WERI-Rb-1 (cell line): ENCODE measurements around the gene CRACR2A.

Source experiments
- DNase-seq: peaks from one replicate; pipeline ENCODE4 v3.0.0-alpha.2; 2020
- H3K27ac ChIP-seq: fragments of 250-450 bp; sonication (Bioruptor Pico); 2 replicates; pipeline ENCODE4 v1.5.1; 2020; ENCODE audit warnings: mild to moderate bottlenecking, moderate library complexity
- H3K27me3 ChIP-seq: fragments of 250-450 bp; sonication (Bioruptor Pico); 2 replicates; pipeline ENCODE4 v1.5.1; 2021; ENCODE audit warnings: mild to moderate bottlenecking, low read depth, moderate library complexity; ENCODE audit not compliant: insufficient read depth, severe bottlenecking
- H3K36me3 ChIP-seq: fragments of 250-450 bp; sonication (Bioruptor Pico); 2 replicates; pipeline ENCODE4 v1.5.1; 2020; ENCODE audit warnings: mild to moderate bottlenecking, moderate library complexity
- H3K4me3 ChIP-seq: 2 replicates; pipeline ENCODE4 v1.5.1; 2011; ENCODE audit warnings: low read depth, mild to moderate bottlenecking, control low read depth, low read length
- H3K9me3 ChIP-seq: fragments of 250-450 bp; sonication (Bioruptor Pico); 2 replicates; pipeline ENCODE4 v1.5.1; 2021; ENCODE audit warnings: mild to moderate bottlenecking, moderate library complexity; ENCODE audit not compliant: severe bottlenecking
- CTCF ChIP-seq: IDR thresholded peaks from 2 replicates; pipeline ENCODE4 v1.5.1; 2011; ENCODE audit warnings: low read depth, mild to moderate bottlenecking, control low read depth, inconsistent platforms, low read length

Gene CRACR2A

DNA sequence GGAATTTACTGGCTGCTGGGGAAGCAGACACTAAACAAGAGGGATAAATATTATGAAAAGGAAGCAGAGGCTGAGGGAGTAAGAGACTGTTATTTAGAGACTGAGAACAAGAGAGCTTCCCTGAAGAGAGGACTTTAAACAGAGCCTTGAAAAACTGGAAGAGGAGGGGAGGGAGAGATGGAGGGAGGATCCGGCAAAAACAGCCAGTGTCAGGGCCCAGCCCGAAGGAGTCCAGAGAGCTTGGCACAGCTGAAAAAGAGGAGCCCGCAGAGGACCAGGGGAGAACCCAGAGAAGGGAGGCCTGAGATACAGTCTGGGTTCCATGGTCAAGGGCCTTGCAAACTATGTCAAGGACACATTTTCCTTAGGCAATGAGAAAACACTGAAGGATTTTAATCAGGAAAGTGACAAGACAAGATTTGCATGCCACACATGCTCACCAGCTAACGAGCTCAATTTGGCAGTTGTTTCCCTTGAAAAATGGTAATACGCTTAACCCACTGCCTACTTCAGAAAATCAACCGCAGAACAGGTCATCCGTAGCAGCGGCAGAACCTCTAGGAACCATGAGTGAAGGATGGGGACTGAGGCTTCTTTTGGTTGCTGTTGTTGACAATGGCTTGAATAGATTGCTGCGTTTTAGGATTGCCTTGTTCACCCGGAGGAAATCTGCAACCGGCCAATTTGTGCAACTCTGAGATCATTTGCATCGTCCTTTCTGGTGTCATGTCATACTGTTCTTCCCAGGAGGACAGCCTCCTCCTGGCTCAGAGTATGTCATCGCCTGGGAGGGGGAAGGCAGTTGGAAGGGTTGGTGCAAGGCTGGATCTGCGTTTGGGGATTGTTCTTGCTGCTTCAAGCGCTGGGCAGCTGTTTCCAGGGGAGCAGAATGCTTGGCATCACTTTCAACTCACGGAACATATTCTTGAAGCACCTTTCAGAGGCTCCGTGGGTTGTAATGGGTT is 153.7 kb downstream of the CRACR2A start:
- no peak overlapping the region for H3K27ac ChIP-seq
- TF ChIP-seq CTCF, result no peak
- no peaks in the 10 kb centered on the region for H3K27me3 ChIP-seq
- no peaks in the 10 kb centered on the region for H3K36me3 ChIP-seq
- no peak overlapping the region for H3K4me3 ChIP-seq
- no peak for DNase-seq
- no peaks in the 10 kb centered on the region for H3K9me3 ChIP-seq

- DNase-seq, result no peak
- H3K27me3 ChIP-seq, result no peaks in the 10 kb centered on the region
- no peaks in the 10 kb centered on the region for H3K36me3 ChIP-seq
- no peak overlapping the region for H3K4me3 ChIP-seq
- no peaks in the 10 kb centered on the region for H3K9me3 ChIP-seq
- H3K27ac ChIP-seq, result no peak overlapping the region
- TF ChIP-seq CTCF, result no peak
These were observed 155.2 kb downstream of the CRACR2A start for GRCh38 chr12:3597526-3598210.

DNA sequence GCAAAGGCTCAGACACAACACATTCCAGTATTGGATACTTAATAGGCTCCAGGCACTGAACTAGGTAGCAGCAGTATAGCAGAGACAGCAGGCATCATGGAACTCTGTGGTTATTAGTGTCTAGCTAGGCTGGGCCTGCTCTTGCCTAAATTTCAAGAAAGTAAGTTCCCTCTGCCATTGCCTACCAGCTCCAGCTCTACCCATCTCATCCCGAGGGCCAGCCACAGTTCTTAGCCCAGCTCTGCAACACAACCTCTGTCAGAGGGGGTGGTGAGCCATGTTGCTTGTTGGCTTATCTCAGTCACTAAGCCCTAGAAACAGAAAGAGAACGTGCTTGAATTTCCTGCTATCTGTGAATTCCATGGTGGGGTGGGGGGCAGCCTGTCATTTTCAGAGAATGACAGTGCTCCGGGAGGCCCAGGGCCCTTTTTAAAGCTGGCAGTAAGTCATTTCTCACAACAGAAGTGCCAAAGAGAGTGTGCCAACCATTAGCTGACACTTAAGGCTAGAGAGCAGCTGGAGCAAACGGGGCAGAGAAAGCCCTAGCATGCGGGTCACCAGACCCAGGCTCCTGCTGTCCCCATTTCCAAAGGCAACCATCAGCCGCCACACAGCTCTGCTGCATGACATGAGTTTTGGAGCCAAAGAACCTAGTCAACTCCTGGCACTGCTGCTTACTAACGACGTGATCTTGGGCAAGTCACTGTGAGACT is 156.1 kb downstream of the CRACR2A start:
- no peak for DNase-seq
- Histone ChIP-seq H3K4me3 (no peak overlapping the region), H3K36me3 (no peaks in the 10 kb centered on the region), H3K9me3 (no peaks in the 10 kb centered on the region), H3K27me3 (no peaks in the 10 kb centered on the region), H3K27ac (no peak overlapping the region)
- no peak for TF ChIP-seq CTCF

- Histone ChIP-seq H3K4me3 (no peak overlapping the region), H3K36me3 (no peaks in the 10 kb centered on the region), H3K27me3 (no peaks in the 10 kb centered on the region), H3K9me3 (no peaks in the 10 kb centered on the region), H3K27ac (no peak overlapping the region)
- DNase-seq, result no peak
- no peak for TF ChIP-seq CTCF
These were observed 157.2 kb downstream of the CRACR2A start for GRCh38 chr12:3595721-3596120.

GRCh38 chr12:3594966-3595365 is 157.9 kb downstream of the CRACR2A start:
- Histone ChIP-seq H3K27ac (no peak overlapping the region), H3K36me3 (no peaks in the 10 kb centered on the region), H3K27me3 (no peaks in the 10 kb centered on the region), H3K4me3 (no peak overlapping the region), H3K9me3 (no peaks in the 10 kb centered on the region)
- DNase-seq, result no peak
- no peak for TF ChIP-seq CTCF
